ENCODE measurements around the gene NINJ1. TPM values are rescaled to one million over a fixed set of nuclear protein-coding genes. Genes with fewer than 3 reads are reported as not detected.

The NINJ1 gene
- total and polyA plus RNA-seq, 2 of the 13 experiments (the other 11 are each of a cell fraction or from before 2014, with no cell fraction given), result 81.2 to 92.1 TPM

GRCh38 chr9:93112116-93112863 is 21.8 kb downstream of the NINJ1 start (continued):
- TF ChIP-seq DNMT1 (CRISPR knock-in tag; IDR thresholded peaks at IDR 0.05) (peak; percentile 79; the same call in 1 of the 2 replicates), ZNF136 (CRISPR knock-in tag; IDR thresholded peaks at IDR 0.05; ENCODE audit: low read depth) (0 out of 2 replicates have a peak, but pooled peaks have one; percentile 58), TBX3 (IDR thresholded peaks at IDR 0.05; ENCODE audit: borderline replicate concordance) (no peak), GMEB2 (CRISPR knock-in tag; IDR thresholded peaks at IDR 0.05; ENCODE audit: low read depth) (no peak), SAP130 (CRISPR knock-in tag; IDR thresholded peaks at IDR 0.05; ENCODE audit: low read depth) (peak; percentile 83), MXD3 (CRISPR knock-in tag; IDR thresholded peaks at IDR 0.05) (peak; percentile 84; the same call in 1 of the 2 replicates), GFI1 (CRISPR knock-in tag; IDR thresholded peaks at IDR 0.05; ENCODE audit: borderline replicate concordance) (peak; percentile 25; the same call in 1 of the 2 replicates), ZNF256 (CRISPR knock-in tag; conservative IDR thresholded peaks at IDR 0.05) (no peak), FOXP1 (IDR thresholded peaks at IDR 0.05) (no peak), FOXP1 (CRISPR knock-in tag; IDR thresholded peaks at IDR 0.05) (no peak), ZNF607 (CRISPR knock-in tag; IDR thresholded peaks at IDR 0.05; ENCODE audit: borderline replicate concordance) (peak; percentile 92), GATAD1 (CRISPR knock-in tag; IDR thresholded peaks at IDR 0.05) (peak; percentile 71), TRIM22 (IDR thresholded peaks at IDR 0.05) (no peak), ZNF775 (CRISPR knock-in tag; IDR thresholded peaks at IDR 0.05; ENCODE audit: borderline replicate concordance) (no peak), HBP1 (CRISPR knock-in tag; IDR thresholded peaks at IDR 0.05; ENCODE audit: low read depth) (no peak), ETV6 (CRISPR knock-in tag; conservative IDR thresholded peaks at IDR 0.05) (0 out of 2 replicates have a peak, but pooled peaks have one; percentile 11), ZNF713 (CRISPR knock-in tag; IDR thresholded peaks at IDR 0.05) (no peak), RAD51 (IDR thresholded peaks at IDR 0.05; ENCODE audit: borderline replicate concordance) (peak; percentile 85), ZNF672 (CRISPR knock-in tag; IDR thresholded peaks at IDR 0.05) (no peak), FOXC1 (CRISPR knock-in tag; IDR thresholded peaks at IDR 0.05; ENCODE audit: borderline replicate concordance) (peak; percentile 96), PCBP1 (IDR thresholded peaks at IDR 0.05; ENCODE audit: borderline replicate concordance, low read depth, low read length) (no peak), ZBTB3 (CRISPR knock-in tag; IDR thresholded peaks at IDR 0.05; ENCODE audit: borderline replicate concordance, low read depth) (no peak), NCOA1 (CRISPR knock-in tag; IDR thresholded peaks at IDR 0.05) (no peak), ZNF224 (CRISPR knock-in tag; IDR thresholded peaks at IDR 0.05) (no peak), EZH2 (conservative IDR thresholded peaks at IDR 0.05; ENCODE audit: low read depth, low read length) (no peak), SMAD9 (CRISPR knock-in tag; IDR thresholded peaks at IDR 0.05) (no peak), FOXA1 (IDR thresholded peaks at IDR 0.05) (no peak), FOXA1 (CRISPR knock-in tag; IDR thresholded peaks at IDR 0.05) (peak; percentile 79), MBD4 (IDR thresholded peaks at IDR 0.05; ENCODE audit: borderline replicate concordance, low read length) (no peak)
